ENCODE results near the gene PNP. TPM values are rescaled to one million over a fixed set of nuclear protein-coding genes. Genes with fewer than 3 reads are reported as not detected.

Gene PNP
- polyA plus RNA-seq, 1 donor from 2014 or later: 12.6 TPM

GRCh38 chr14:20515846-20516245 is 46.6 kb downstream of the PNP start:
- TF ChIP-seq MXI1 (conservative IDR thresholded peaks at IDR 0.05; ENCODE audit: poor library complexity, severe bottlenecking): no peak
- TF ChIP-seq EZH2 (IDR thresholded peaks at IDR 0.05; ENCODE audit: borderline replicate concordance, insufficient read depth, low read length, poor library complexity, severe bottlenecking): no peak
- TF ChIP-seq RAD21 (conservative IDR thresholded peaks at IDR 0.05): no peak
- no peaks in the 10 kb centered on the region for H4K20me1 ChIP-seq (ENCODE audit: insufficient read depth)
- no peak overlapping the region for H2AFZ ChIP-seq (ENCODE audit: low read depth, low read length)
- H3K27me3 ChIP-seq (ENCODE audit: insufficient read depth, low read depth, low read length): no peaks in the 10 kb centered on the region
- no peaks in the 10 kb centered on the region for H3K36me3 ChIP-seq (ENCODE audit: insufficient read depth, low read length)
- H3K4me3 ChIP-seq (ENCODE audit: low read length): no peak overlapping the region
- no peaks in the 10 kb centered on the region for H3K9me3 ChIP-seq (ENCODE audit: low read length)
- H3K9me2 ChIP-seq (ENCODE audit: insufficient read depth, low read length): no peaks in the 10 kb centered on the region
- no peaks in the 10 kb centered on the region for H3F3A ChIP-seq (ENCODE audit: insufficient read depth, low read length, poor library complexity, severe bottlenecking)
- H3K4me2 ChIP-seq (ENCODE audit: low read length): no peak overlapping the region
- no peaks in the 10 kb centered on the region for H3K79me2 ChIP-seq (replicated peaks; ENCODE audit: insufficient read depth, low read length)
- H3K27ac ChIP-seq (ENCODE audit: low read length): no peak overlapping the region
- no peak overlapping the region for H3K9ac ChIP-seq (ENCODE audit: low read length)

- Histone ChIP-seq H4K20me1 (ENCODE audit: insufficient read depth) (no peaks in the 10 kb centered on the region), H3K27ac (ENCODE audit: low read length) (no peak overlapping the region), H3K4me2 (ENCODE audit: low read length) (no peak overlapping the region), H3K79me2 (replicated peaks; ENCODE audit: insufficient read depth, low read length) (no peaks in the 10 kb centered on the region), H3K9ac (ENCODE audit: low read length) (no peak overlapping the region), H3K4me3 (ENCODE audit: low read length) (no peak overlapping the region), H3K9me2 (ENCODE audit: insufficient read depth, low read length) (no peaks in the 10 kb centered on the region), H3K27me3 (ENCODE audit: insufficient read depth, low read depth, low read length) (no peaks in the 10 kb centered on the region), H2AFZ (ENCODE audit: low read depth, low read length) (no peak overlapping the region), H3F3A (ENCODE audit: insufficient read depth, low read length, poor library complexity, severe bottlenecking) (no peaks in the 10 kb centered on the region), H3K36me3 (ENCODE audit: insufficient read depth, low read length) (no peaks in the 10 kb centered on the region), H3K9me3 (ENCODE audit: low read length) (no peaks in the 10 kb centered on the region)
- TF ChIP-seq, protein P1, sequence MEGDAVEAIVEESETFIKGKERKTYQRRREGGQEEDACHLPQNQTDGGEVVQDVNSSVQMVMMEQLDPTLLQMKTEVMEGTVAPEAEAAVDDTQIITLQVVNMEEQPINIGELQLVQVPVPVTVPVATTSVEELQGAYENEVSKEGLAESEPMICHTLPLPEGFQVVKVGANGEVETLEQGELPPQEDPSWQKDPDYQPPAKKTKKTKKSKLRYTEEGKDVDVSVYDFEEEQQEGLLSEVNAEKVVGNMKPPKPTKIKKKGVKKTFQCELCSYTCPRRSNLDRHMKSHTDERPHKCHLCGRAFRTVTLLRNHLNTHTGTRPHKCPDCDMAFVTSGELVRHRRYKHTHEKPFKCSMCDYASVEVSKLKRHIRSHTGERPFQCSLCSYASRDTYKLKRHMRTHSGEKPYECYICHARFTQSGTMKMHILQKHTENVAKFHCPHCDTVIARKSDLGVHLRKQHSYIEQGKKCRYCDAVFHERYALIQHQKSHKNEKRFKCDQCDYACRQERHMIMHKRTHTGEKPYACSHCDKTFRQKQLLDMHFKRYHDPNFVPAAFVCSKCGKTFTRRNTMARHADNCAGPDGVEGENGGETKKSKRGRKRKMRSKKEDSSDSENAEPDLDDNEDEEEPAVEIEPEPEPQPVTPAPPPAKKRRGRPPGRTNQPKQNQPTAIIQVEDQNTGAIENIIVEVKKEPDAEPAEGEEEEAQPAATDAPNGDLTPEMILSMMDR (IDR thresholded peaks at IDR 0.05; ENCODE audit: poor library complexity, severe bottlenecking): no peak
- TF ChIP-seq EZH2 (IDR thresholded peaks at IDR 0.05; ENCODE audit: borderline replicate concordance, insufficient read depth, low read length, poor library complexity, severe bottlenecking): no peak
- no peak for TF ChIP-seq TAF1 (IDR thresholded peaks at IDR 0.05; ENCODE audit: low read depth)
These were observed 47.7 kb downstream of the PNP start for GRCh38 chr14:20516921-20517320.

- Histone ChIP-seq H3K4me2 (ENCODE audit: low read length) (no peak overlapping the region), H2AFZ (ENCODE audit: low read depth, low read length) (no peak overlapping the region), H3K9me3 (ENCODE audit: low read length) (no peaks in the 10 kb centered on the region), H3K36me3 (ENCODE audit: insufficient read depth, low read length) (no peaks in the 10 kb centered on the region), H3K9me2 (ENCODE audit: insufficient read depth, low read length) (no peaks in the 10 kb centered on the region), H3F3A (ENCODE audit: insufficient read depth, low read length, poor library complexity, severe bottlenecking) (no peaks in the 10 kb centered on the region), H3K4me3 (ENCODE audit: low read length) (no peak overlapping the region), H3K79me2 (replicated peaks; ENCODE audit: insufficient read depth, low read length) (no peaks in the 10 kb centered on the region), H3K27me3 (ENCODE audit: insufficient read depth, low read depth, low read length) (no peaks in the 10 kb centered on the region), H3K27ac (ENCODE audit: low read length) (no peak overlapping the region), H4K20me1 (ENCODE audit: insufficient read depth) (no peaks in the 10 kb centered on the region), H3K9ac (ENCODE audit: low read length) (no peak overlapping the region)
- TF ChIP-seq MXI1 (conservative IDR thresholded peaks at IDR 0.05; ENCODE audit: poor library complexity, severe bottlenecking) (no peak), RAD21 (conservative IDR thresholded peaks at IDR 0.05) (no peak), SMC3 (conservative IDR thresholded peaks at IDR 0.05; ENCODE audit: poor library complexity) (no peak), EP300 (conservative IDR thresholded peaks at IDR 0.05; ENCODE audit: poor library complexity, severe bottlenecking) (no peak), REST (IDR thresholded peaks at IDR 0.05; ENCODE audit: borderline replicate concordance) (no peak), TAF1 (IDR thresholded peaks at IDR 0.05; ENCODE audit: low read depth) (no peak)
- TF ChIP-seq, protein P1 (IDR thresholded peaks at IDR 0.05; ENCODE audit: poor library complexity, severe bottlenecking): no peak
These were observed 53.1 kb downstream of the PNP start for GRCh38 chr14:20522332-20522731.

All from neural cell (in vitro differentiated cells).